ENCODE results near the gene SH3TC1. TPM values are rescaled to one million over a fixed set of nuclear protein-coding genes. Genes with fewer than 3 reads are reported as not detected.

The SH3TC1 gene
- total and polyA plus RNA-seq, 10 of the 15 experiments (the other 5 are each of a cell fraction or from before 2014, with no cell fraction given): 0.19 to 47.0 (median 18.4) TPM

GRCh38 chr4:8160233-8160560 lies 38.9 kb upstream of the SH3TC1 start:
- Histone ChIP-seq H3K4me3 (no peak overlapping the region), H3K9me3 (replicated peaks; ENCODE audit: control insufficient read depth, insufficient read depth, low read length) (no peaks in the 10 kb centered on the region), H3K27me3 (replicated peaks in 1 of 2; ENCODE audit: control insufficient read depth in 2 of 2, insufficient read depth in 2 of 2, low read length in 1 of 2) (no peaks in the 10 kb centered on the region), H3K36me3 (ENCODE audit: control insufficient read depth in 2 of 2, insufficient read depth in 2 of 2, low read length in 1 of 2) (no peaks in the 10 kb centered on the region), H3K4me2 (ENCODE audit: control insufficient read depth, insufficient read depth) (peak overlapping the region; percentile 100; the same call in 1 of the 2 replicates), H4K20me1 (ENCODE audit: control insufficient read depth, insufficient read depth) (no peaks in the 10 kb centered on the region), H3K4me1 (ENCODE audit: control insufficient read depth, insufficient read depth, low read length) (peaks cover 5% of the 10 kb centered on the region), H3K27ac (ENCODE audit: control insufficient read depth, insufficient read depth) (no peak overlapping the region), H3K79me2 (ENCODE audit: control insufficient read depth, insufficient read depth, low read length) (no peaks in the 10 kb centered on the region; the same call in 1 of the 2 replicates), H3K9ac (ENCODE audit: control insufficient read depth, insufficient read depth, low read length) (peak overlapping the region; percentile 68; the same call in 1 of the 2 replicates), H2AFZ (ENCODE audit: control insufficient read depth, low read depth, low read length) (no peak overlapping the region)
- in situ Hi-C loops (cut with MboI) (no loop called here), intact Hi-C loops (cut with micrococcal nuclease; ENCODE audit: unreplicated experiment) (no loop called here)
- FAIRE-seq (no peak), ATAC-seq (no peak), DNase-seq (ENCODE audit: low read depth, low spot score) (no peak)
- CTCF ChIA-PET: no interaction called here
- SMC1A ChIA-PET (ENCODE audit: uncharacterized antibody, unreplicated experiment): interaction anchor here (1.6 kb wide), 1 partner anchor 9 kb away, joined by 4 read pairs; no protein-coding TSS in a partner anchor
- no TSS peak for BruUV-seq (replicated peaks)
- 72% methylated on average over 4 of the region's 4 CpGs for WGBS (ENCODE audit: insufficient coverage, insufficient replicate concordance, low lambda C conversion rate, missing lambda C conversion rate)
- TF ChIP-seq ZBTB4 (CRISPR knock-in tag; IDR thresholded peaks at IDR 0.05) (no peak), SUPT20H (IDR thresholded peaks at IDR 0.05; ENCODE audit: borderline replicate concordance, control insufficient read depth, low read depth, low read length) (no peak), HCFC1 (IDR thresholded peaks at IDR 0.05; ENCODE audit: low read length) (no peak), E2F4 (IDR thresholded peaks at IDR 0.05; ENCODE audit: low read depth, low read length) (no peak), E2F8 (IDR thresholded peaks at IDR 0.05; ENCODE audit: low read depth, partially characterized antibody) (no peak)
- RAD21 ChIA-PET (ENCODE audit: unreplicated experiment): no interaction called here
- POLR2A ChIA-PET: interaction anchor here (1.1 kb wide), 1 partner anchor 12 kb away, joined by 3 read pairs; no protein-coding TSS in a partner anchor

Data from GM12878 (cell line).